ENCODE data around the gene PRAC1.

DNA sequence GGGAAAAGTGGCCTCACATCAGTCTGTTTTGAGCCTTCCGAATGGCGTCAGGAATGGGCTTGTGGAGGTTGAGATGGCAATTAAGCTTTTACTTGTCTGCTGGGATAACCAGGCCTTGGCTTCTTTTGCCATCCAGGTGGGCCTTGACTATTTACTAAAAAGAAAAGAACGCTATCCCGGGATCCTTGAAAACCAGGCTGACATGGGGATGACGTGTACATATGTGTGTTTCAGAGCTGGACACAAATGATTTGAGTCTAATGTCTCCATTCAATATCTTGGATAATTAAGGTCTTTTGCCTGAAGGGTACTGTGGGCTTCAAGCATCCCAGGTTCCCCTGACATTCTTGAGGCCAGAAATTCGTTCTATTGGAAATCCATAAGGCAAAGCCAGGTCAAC, 38.8 kb upstream of the PRAC1 start:
- TF ChIP-seq SP1 (CRISPR knock-in tag; conservative IDR thresholded peaks at IDR 0.05) (no peak), FOXK1 (CRISPR knock-in tag; IDR thresholded peaks at IDR 0.05) (no peak), NR2C2 (CRISPR knock-in tag; IDR thresholded peaks at IDR 0.05) (no peak), NR1H2 (CRISPR knock-in tag; IDR thresholded peaks at IDR 0.05) (no peak)
- TF ChIP-seq, protein P1, sequence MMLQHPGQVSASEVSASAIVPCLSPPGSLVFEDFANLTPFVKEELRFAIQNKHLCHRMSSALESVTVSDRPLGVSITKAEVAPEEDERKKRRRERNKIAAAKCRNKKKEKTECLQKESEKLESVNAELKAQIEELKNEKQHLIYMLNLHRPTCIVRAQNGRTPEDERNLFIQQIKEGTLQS (CRISPR knock-in tag; conservative IDR thresholded peaks at IDR 0.05), result no peak
- TF ChIP-seq, protein P2, sequence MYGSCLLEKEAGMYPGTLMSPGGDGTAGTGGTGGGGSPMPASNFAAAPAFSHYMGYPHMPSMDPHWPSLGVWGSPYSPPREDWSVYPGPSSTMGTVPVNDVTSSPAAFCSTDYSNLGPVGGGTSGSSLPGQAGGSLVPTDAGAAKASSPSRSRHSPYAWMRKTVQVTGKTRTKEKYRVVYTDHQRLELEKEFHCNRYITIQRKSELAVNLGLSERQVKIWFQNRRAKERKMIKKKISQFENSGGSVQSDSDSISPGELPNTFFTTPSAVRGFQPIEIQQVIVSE (CRISPR knock-in tag; IDR thresholded peaks at IDR 0.05; ENCODE audit: borderline replicate concordance), result no peak
- TF ChIP-seq, protein P3, sequence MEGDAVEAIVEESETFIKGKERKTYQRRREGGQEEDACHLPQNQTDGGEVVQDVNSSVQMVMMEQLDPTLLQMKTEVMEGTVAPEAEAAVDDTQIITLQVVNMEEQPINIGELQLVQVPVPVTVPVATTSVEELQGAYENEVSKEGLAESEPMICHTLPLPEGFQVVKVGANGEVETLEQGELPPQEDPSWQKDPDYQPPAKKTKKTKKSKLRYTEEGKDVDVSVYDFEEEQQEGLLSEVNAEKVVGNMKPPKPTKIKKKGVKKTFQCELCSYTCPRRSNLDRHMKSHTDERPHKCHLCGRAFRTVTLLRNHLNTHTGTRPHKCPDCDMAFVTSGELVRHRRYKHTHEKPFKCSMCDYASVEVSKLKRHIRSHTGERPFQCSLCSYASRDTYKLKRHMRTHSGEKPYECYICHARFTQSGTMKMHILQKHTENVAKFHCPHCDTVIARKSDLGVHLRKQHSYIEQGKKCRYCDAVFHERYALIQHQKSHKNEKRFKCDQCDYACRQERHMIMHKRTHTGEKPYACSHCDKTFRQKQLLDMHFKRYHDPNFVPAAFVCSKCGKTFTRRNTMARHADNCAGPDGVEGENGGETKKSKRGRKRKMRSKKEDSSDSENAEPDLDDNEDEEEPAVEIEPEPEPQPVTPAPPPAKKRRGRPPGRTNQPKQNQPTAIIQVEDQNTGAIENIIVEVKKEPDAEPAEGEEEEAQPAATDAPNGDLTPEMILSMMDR (IDR thresholded peaks at IDR 0.05), result no peak
- TF ChIP-seq, protein P4, sequence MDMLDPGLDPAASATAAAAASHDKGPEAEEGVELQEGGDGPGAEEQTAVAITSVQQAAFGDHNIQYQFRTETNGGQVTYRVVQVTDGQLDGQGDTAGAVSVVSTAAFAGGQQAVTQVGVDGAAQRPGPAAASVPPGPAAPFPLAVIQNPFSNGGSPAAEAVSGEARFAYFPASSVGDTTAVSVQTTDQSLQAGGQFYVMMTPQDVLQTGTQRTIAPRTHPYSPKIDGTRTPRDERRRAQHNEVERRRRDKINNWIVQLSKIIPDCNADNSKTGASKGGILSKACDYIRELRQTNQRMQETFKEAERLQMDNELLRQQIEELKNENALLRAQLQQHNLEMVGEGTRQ (CRISPR knock-in tag; IDR thresholded peaks at IDR 0.05), result no peak
- TF ChIP-seq, protein P5, sequence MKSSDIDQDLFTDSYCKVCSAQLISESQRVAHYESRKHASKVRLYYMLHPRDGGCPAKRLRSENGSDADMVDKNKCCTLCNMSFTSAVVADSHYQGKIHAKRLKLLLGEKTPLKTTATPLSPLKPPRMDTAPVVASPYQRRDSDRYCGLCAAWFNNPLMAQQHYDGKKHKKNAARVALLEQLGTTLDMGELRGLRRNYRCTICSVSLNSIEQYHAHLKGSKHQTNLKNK (CRISPR knock-in tag; IDR thresholded peaks at IDR 0.05), result no peak
- TF ChIP-seq, protein P6, sequence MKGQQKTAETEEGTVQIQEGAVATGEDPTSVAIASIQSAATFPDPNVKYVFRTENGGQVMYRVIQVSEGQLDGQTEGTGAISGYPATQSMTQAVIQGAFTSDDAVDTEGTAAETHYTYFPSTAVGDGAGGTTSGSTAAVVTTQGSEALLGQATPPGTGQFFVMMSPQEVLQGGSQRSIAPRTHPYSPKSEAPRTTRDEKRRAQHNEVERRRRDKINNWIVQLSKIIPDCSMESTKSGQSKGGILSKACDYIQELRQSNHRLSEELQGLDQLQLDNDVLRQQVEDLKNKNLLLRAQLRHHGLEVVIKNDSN (CRISPR knock-in tag; IDR thresholded peaks at IDR 0.05), result no peak
- TF ChIP-seq, protein P7, sequence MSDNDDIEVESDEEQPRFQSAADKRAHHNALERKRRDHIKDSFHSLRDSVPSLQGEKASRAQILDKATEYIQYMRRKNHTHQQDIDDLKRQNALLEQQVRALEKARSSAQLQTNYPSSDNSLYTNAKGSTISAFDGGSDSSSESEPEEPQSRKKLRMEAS (CRISPR knock-in tag; IDR thresholded peaks at IDR 0.05), result no peak
